Measurements from ENCODE around the gene SNX9. TPM values are rescaled to one million over a fixed set of nuclear protein-coding genes. Genes with fewer than 3 reads are reported as not detected.

SNX9 gene
- total and polyA plus RNA-seq, 2 of the 8 experiments (the other 6 are each of a cell fraction or from before 2014, with no cell fraction given) = 11.8 to 23.2 TPM

- Histone ChIP-seq H3K27me3 (replicated peaks in 1 of 4; ENCODE audit: control insufficient read depth in 3 of 4, extremely low read depth in 1 of 4, insufficient read depth in 3 of 4, low read length in 3 of 4) (no peaks in the 10 kb centered on the region), H3K36me3 (ENCODE audit: control insufficient read depth in 2 of 4, insufficient read depth in 4 of 4, low read length in 3 of 4) (peaks cover 0 to 7% (median 0%) of the 10 kb centered on the region in 4 experiments; a peak in 4 of 8 replicates), H2BK15ac (ENCODE audit: low read length) (no peak overlapping the region), H3K4me3 (ENCODE audit: extremely low read depth in 1 of 4, insufficient read depth in 2 of 4, low read depth in 3 of 4, low read length in 4 of 4) (no peak overlapping the region), H2BK20ac (ENCODE audit: low read length) (no peak overlapping the region), H4K8ac (ENCODE audit: extremely low read depth, insufficient read depth, low read length) (no peak overlapping the region), H3K9me3 (ENCODE audit: insufficient read depth in 2 of 2, low read depth in 1 of 2, low read length in 1 of 2) (no peaks in the 10 kb centered on the region), H3K9ac (replicated peaks in 1 of 4; ENCODE audit: extremely low read depth in 1 of 4, low read depth in 3 of 4, low read length in 3 of 4) (no peak overlapping the region; a peak in 1 of 7 replicates), H3K14ac (ENCODE audit: insufficient read length) (no peak overlapping the region), H3K79me1 (ENCODE audit: low read depth, low read length) (no peaks in the 10 kb centered on the region; the same call in 1 of the 2 replicates), H3K79me2 (ENCODE audit: control insufficient read depth in 1 of 2, insufficient read depth in 2 of 2, low read length in 2 of 2) (no peaks in the 10 kb centered on the region), H4K20me1 (replicated peaks in 1 of 2; ENCODE audit: control insufficient read depth in 1 of 2, insufficient read depth in 2 of 2, low read length in 2 of 2) (peaks cover 0 to 2% of the 10 kb centered on the region in 2 experiments), H3K4me1 (replicated peaks in 1 of 4; ENCODE audit: control insufficient read depth in 3 of 4, insufficient read depth in 4 of 4, low read length in 3 of 4) (no peaks in the 10 kb centered on the region; a peak in 3 of 7 replicates), H3K27ac (ENCODE audit: low read depth, low read length) (no peak overlapping the region), H4K5ac (ENCODE audit: insufficient read length, low read depth, low read length) (no peak overlapping the region), H2BK12ac (ENCODE audit: low read depth, low read length) (no peak overlapping the region), H3K4me2 (ENCODE audit: insufficient read depth in 1 of 2, low read depth in 2 of 2, low read length in 2 of 2) (no peak overlapping the region), H2AFZ (ENCODE audit: low read length) (no peak overlapping the region), H4K91ac (replicated peaks; ENCODE audit: insufficient read length, low read length) (no peak overlapping the region), H2BK120ac (replicated peaks; ENCODE audit: low read depth, low read length) (no peak overlapping the region), H2BK5ac (ENCODE audit: low read depth, low read length) (no peak overlapping the region), H3K56ac (replicated peaks; ENCODE audit: insufficient read length, low read depth, low read length) (no peak overlapping the region), H3K23me2 (ENCODE audit: low read depth, low read length) (no peaks in the 10 kb centered on the region), H3K23ac (ENCODE audit: insufficient read length) (no peak overlapping the region), H3K18ac (ENCODE audit: extremely low read depth, low read length) (no peak overlapping the region), H2AK5ac (ENCODE audit: low read depth, low read length) (no peak overlapping the region), H3K4ac (replicated peaks; ENCODE audit: insufficient read length, low read depth, low read length) (no peak overlapping the region)
- ChIA-PET CTCF (ENCODE audit: partially characterized antibody) (interaction anchor here (0.7 to 3.4 kb wide), 5 partner anchors 10 to 89 kb away, joined by 3 to 14 read pairs (median 4); no protein-coding TSS in a partner anchor), POLR2A (ENCODE audit: partially characterized antibody) (interaction anchor here (1.5 kb wide), 1 partner anchor 15 kb away, joined by 3 read pairs; no protein-coding TSS in a partner anchor)
- DNase-seq (ENCODE audit: low read depth in 1 of 2, low spot score in 2 of 2) (no peak), FAIRE-seq (no peak)
- 88% methylated on average over 9 of the region's 9 CpGs; no CpG with 5 or more reads in 1 of the 2 experiments for WGBS, 2 experiments (ENCODE audit: extremely low coverage in 1 of 2, insufficient coverage in 1 of 2, insufficient read length in 1 of 2, insufficient replicate concordance in 2 of 2, low coverage in 1 of 2, low lambda C conversion rate in 2 of 2, missing lambda C conversion rate in 1 of 2)
- TF ChIP-seq CBX8 (IDR thresholded peaks at IDR 0.05; ENCODE audit: borderline replicate concordance, low read depth, low read length) (no peak), SP2 (IDR thresholded peaks at IDR 0.05; ENCODE audit: low read length) (no peak), E2F6 (IDR thresholded peaks at IDR 0.05) (no peak), SIX5 (IDR thresholded peaks at IDR 0.05; ENCODE audit: low read depth, low read length) (no peak), ZNF274 (IDR thresholded peaks at IDR 0.05; ENCODE audit: borderline replicate concordance, extremely low read depth, low read length) (no peak)
Measured at GRCh38 chr6:157891544-157892362, 68.7 kb downstream of the SNX9 start.

Measured in H1 (cell line).